GM06990 (cell line): Measurements from ENCODE around the gene ZFP57.
A peak's percentile ranks its signal among the peaks of the same experiment; 100 is the strongest.

Experiments
- DNase-seq: peaks from one replicate; pipeline ENCODE4 v3.0.0-alpha.2; 2011; ENCODE audit not compliant: insufficient read length; ENCODE audit errors: extremely low read depth
- H3K27me3 ChIP-seq: replicated peaks from 2 replicates; pipeline ENCODE4 v1.6.0; 2011; ENCODE audit warnings: low read length; ENCODE audit not compliant: control insufficient read depth, insufficient read depth
- H3K36me3 ChIP-seq: 2 replicates; pipeline ENCODE4 v1.5.1; 2011; ENCODE audit warnings: low read length; ENCODE audit not compliant: control insufficient read depth, insufficient read depth
- H3K4me3 ChIP-seq: replicated peaks from 2 replicates; pipeline ENCODE4 v1.5.1; 2011; ENCODE audit warnings: low read depth, mild to moderate bottlenecking, control low read depth, low read length
- CTCF ChIP-seq: IDR thresholded peaks from 2 replicates; pipeline ENCODE4 v1.5.1; 2011; ENCODE audit warnings: low read length, control low read depth, mild to moderate bottlenecking, inconsistent platforms; ENCODE audit not compliant: insufficient read depth, poor library complexity, severe bottlenecking

ZFP57 gene

GRCh38 chr6:29656157-29656556 is 24.8 kb downstream of the ZFP57 start:
- Histone ChIP-seq H3K36me3 (no peaks in the 10 kb centered on the region), H3K27me3 (no peaks in the 10 kb centered on the region; the same call in 1 of the 2 replicates), H3K4me3 (no peak overlapping the region)
- no peak for DNase-seq
- TF ChIP-seq CTCF, result no peak

GRCh38 chr6:29655658-29656057 is 25.3 kb downstream of the ZFP57 start:
- no peak for TF ChIP-seq CTCF
- no peak overlapping the region for H3K4me3 ChIP-seq
- H3K36me3 ChIP-seq, result no peaks in the 10 kb centered on the region
- H3K27me3 ChIP-seq, result no peaks in the 10 kb centered on the region; the same call in 1 of the 2 replicates
- DNase-seq, result no peak

- DNase-seq, result no peak
- peak; percentile 74 for TF ChIP-seq CTCF
These were observed 27.4 kb downstream of the ZFP57 start for GRCh38 chr6:29653452-29654038.

GRCh38 chr6:29652198-29652584 is 28.8 kb downstream of the ZFP57 start:
- DNase-seq, result no peak
- Histone ChIP-seq H3K27me3 (no peaks in the 10 kb centered on the region), H3K36me3 (no peaks in the 10 kb centered on the region), H3K4me3 (no peak overlapping the region)
- no peak for TF ChIP-seq CTCF

More at GRCh38 chr6:29653452-29654038, 27.4 kb downstream of the ZFP57 start:
- no peak overlapping the region for H3K4me3 ChIP-seq
- H3K36me3 ChIP-seq, result no peaks in the 10 kb centered on the region
- no peaks in the 10 kb centered on the region; the same call in 1 of the 2 replicates for H3K27me3 ChIP-seq

- Histone ChIP-seq H3K36me3 (no peaks in the 10 kb centered on the region), H3K4me3 (no peak overlapping the region), H3K27me3 (no peaks in the 10 kb centered on the region)
- peak; percentile 57 for TF ChIP-seq CTCF
- DNase-seq, result no peak
These were observed 29.3 kb downstream of the ZFP57 start for GRCh38 chr6:29651413-29652197.
